Activated CD8-positive, alpha-beta T cell treated with anti-CD3 and anti-CD28 coated beads, Interleukin-2, amount 10 ng/mL, durations not matched to agents 7 days and 5 days (primary cell): ENCODE measurements around the gene KCNG2. TPM values are rescaled to one million over a fixed set of nuclear protein-coding genes. Genes with fewer than 3 reads are reported as not detected.

ENCODE experiments used
- ATAC-seq: fragments of 150-1000 bp; cut with Tn5 transposase; one replicate; pipeline ENCODE4 v1.10.0; 2021; ENCODE audit warnings: moderate library complexity
- CTCF ChIA-PET: fragments of 350-600 bp; sonication (Branson Sonifier 250); formaldehyde crosslinking; loops from one replicate; lab custom pipeline; 2021; ENCODE audit warnings: antibody characterized with exemption; lab: Charles Lee
- POLR2A ChIA-PET: fragments of 350-600 bp; sonication (Branson Sonifier 250); formaldehyde crosslinking; loops from one replicate; lab custom pipeline; 2021; ENCODE audit warnings: antibody characterized with exemption; lab: Charles Lee
- DNase-seq: peaks from one replicate; pipeline ENCODE4 v3.0.0-alpha.2; 2020
- H3K27ac Mint-ChIP-seq: one replicate; pipeline ENCODE4 v1.8.0; 2021; ENCODE audit warnings: mild to moderate bottlenecking, mixed read lengths
- H3K27me3 Mint-ChIP-seq: one replicate; pipeline ENCODE4 v1.8.0; 2021; ENCODE audit warnings: low read depth, mixed read lengths
- H3K36me3 Mint-ChIP-seq: one replicate; pipeline ENCODE4 v1.8.0; 2021; ENCODE audit warnings: low read depth, mixed read lengths
- H3K4me1 Mint-ChIP-seq: one replicate; pipeline ENCODE4 v1.8.0; 2021; ENCODE audit warnings: low read depth, mixed read lengths
- H3K4me3 Mint-ChIP-seq: one replicate; pipeline ENCODE4 v1.8.0; 2021; ENCODE audit warnings: mild to moderate bottlenecking, mixed read lengths
- H3K9me3 Mint-ChIP-seq: one replicate; pipeline ENCODE4 v1.8.0; 2022; ENCODE audit warnings: mixed read lengths; ENCODE audit not compliant: insufficient read depth
- total RNA-seq, 2 experiments: library from RNA; stranded (reverse); gene quantifications; one replicate each; pipeline ENCODE4 v1.2.3, GENCODE V29; 2021

Gene KCNG2
- total RNA-seq, 2 experiments from 2014 or later: not detected

GRCh38 chr18:79789091-79789891 is 8.4 kb upstream of the KCNG2 start:
- POLR2A ChIA-PET: no interaction called here

GRCh38 chr18:79789901-79790890 is 7.5 kb upstream of the KCNG2 start:
- POLR2A ChIA-PET: no interaction called here
- Mint-ChIP-seq H3K36me3 (peaks cover 4% of the 10 kb centered on the region), H3K4me3 (no peak overlapping the region), H3K27ac (no peak overlapping the region), H3K4me1 (peaks cover 2% of the 10 kb centered on the region), H3K9me3 (no peaks in the 10 kb centered on the region), H3K27me3 (peaks cover 61% of the 10 kb centered on the region)
- CTCF ChIA-PET: no interaction called here
- ATAC-seq (no peak), DNase-seq (no peak)

More at GRCh38 chr18:79789091-79789891, 8.4 kb upstream of the KCNG2 start:
- Mint-ChIP-seq H3K9me3 (no peaks in the 10 kb centered on the region), H3K4me3 (no peak overlapping the region), H3K36me3 (peaks cover 4% of the 10 kb centered on the region), H3K4me1 (peaks cover 2% of the 10 kb centered on the region), H3K27me3 (peaks cover 54% of the 10 kb centered on the region), H3K27ac (no peak overlapping the region)
- DNase-seq (no peak), ATAC-seq (no peak)
- CTCF ChIA-PET: no interaction called here

GRCh38 chr18:79790996-79791972 is 6.5 kb upstream of the KCNG2 start:
- Mint-ChIP-seq H3K27ac (no peak overlapping the region), H3K36me3 (peaks cover 4% of the 10 kb centered on the region), H3K27me3 (peaks cover 64% of the 10 kb centered on the region), H3K4me3 (no peak overlapping the region), H3K9me3 (no peaks in the 10 kb centered on the region), H3K4me1 (peaks cover 2% of the 10 kb centered on the region)
- DNase-seq (no peak), ATAC-seq (no peak)
- ChIA-PET POLR2A (no interaction called here), CTCF (no interaction called here)

- CTCF ChIA-PET: no interaction called here
- Mint-ChIP-seq H3K27ac (no peak overlapping the region), H3K4me3 (no peak overlapping the region), H3K9me3 (no peaks in the 10 kb centered on the region), H3K4me1 (peaks cover 4% of the 10 kb centered on the region), H3K36me3 (peaks cover 5% of the 10 kb centered on the region), H3K27me3 (peaks cover 61% of the 10 kb centered on the region)
- DNase-seq (no peak), ATAC-seq (no peak)
- POLR2A ChIA-PET: interaction anchor here (0.6 kb wide), 1 partner anchor 451 kb away, joined by 3 read pairs; no protein-coding TSS in a partner anchor
Observed at GRCh38 chr18:79792096-79792987, 5.4 kb upstream of the KCNG2 start.

GRCh38 chr18:79792988-79793355 is 4.8 kb upstream of the KCNG2 start:
- Mint-ChIP-seq H3K36me3 (peaks cover 6% of the 10 kb centered on the region), H3K27ac (no peak overlapping the region), H3K9me3 (no peaks in the 10 kb centered on the region), H3K4me1 (peaks cover 5% of the 10 kb centered on the region), H3K27me3 (peaks cover 59% of the 10 kb centered on the region), H3K4me3 (no peak overlapping the region)
- ATAC-seq: no peak
- no peak for DNase-seq
- ChIA-PET CTCF (no interaction called here), POLR2A (interaction anchor here (0.6 kb wide), 1 partner anchor 451 kb away, joined by 3 read pairs; no protein-coding TSS in a partner anchor)

GRCh38 chr18:79794846-79795245 is 2.9 kb upstream of the KCNG2 start:
- POLR2A ChIA-PET: no interaction called here
- H3K27me3 Mint-ChIP-seq: peaks cover 59% of the 10 kb centered on the region

GRCh38 chr18:79795446-79795845 is 2.3 kb upstream of the KCNG2 start:
- ATAC-seq (no peak), DNase-seq (no peak)
- no peaks in the 10 kb centered on the region for H3K9me3 Mint-ChIP-seq
- H3K27ac Mint-ChIP-seq: no peak overlapping the region
- peaks cover 2% of the 10 kb centered on the region for H3K36me3 Mint-ChIP-seq
- H3K27me3 Mint-ChIP-seq: peaks cover 60% of the 10 kb centered on the region
- peaks cover 11% of the 10 kb centered on the region for H3K4me1 Mint-ChIP-seq
- ChIA-PET CTCF (no interaction called here), POLR2A (no interaction called here)
- no peak overlapping the region for H3K4me3 Mint-ChIP-seq

More at GRCh38 chr18:79794846-79795245, 2.9 kb upstream of the KCNG2 start:
- ATAC-seq: no peak
- H3K4me1 Mint-ChIP-seq: peaks cover 11% of the 10 kb centered on the region
- no peak for DNase-seq
- no peak overlapping the region for H3K4me3 Mint-ChIP-seq
- H3K9me3 Mint-ChIP-seq: no peaks in the 10 kb centered on the region
- CTCF ChIA-PET: no interaction called here
- no peak overlapping the region for H3K27ac Mint-ChIP-seq
- H3K36me3 Mint-ChIP-seq: peaks cover 2% of the 10 kb centered on the region

GRCh38 chr18:79796016-79796415 is 1.7 kb upstream of the KCNG2 start:
- peaks cover 11% of the 10 kb centered on the region for H3K4me1 Mint-ChIP-seq
- no peaks in the 10 kb centered on the region for H3K9me3 Mint-ChIP-seq
- ChIA-PET CTCF (no interaction called here), POLR2A (no interaction called here)
- no peak overlapping the region for H3K27ac Mint-ChIP-seq
- no peak for ATAC-seq
- H3K4me3 Mint-ChIP-seq: no peak overlapping the region
- peaks cover 56% of the 10 kb centered on the region for H3K27me3 Mint-ChIP-seq
- no peak for DNase-seq
- H3K36me3 Mint-ChIP-seq: peaks cover 2% of the 10 kb centered on the region

- H3K4me1 Mint-ChIP-seq: peaks cover 9% of the 10 kb centered on the region
- no peaks in the 10 kb centered on the region for H3K9me3 Mint-ChIP-seq
- DNase-seq: no peak
- H3K4me3 Mint-ChIP-seq: no peak overlapping the region
- H3K27me3 Mint-ChIP-seq: peaks cover 48% of the 10 kb centered on the region
- ChIA-PET POLR2A (no interaction called here), CTCF (no interaction called here)
- peaks cover 2% of the 10 kb centered on the region for H3K36me3 Mint-ChIP-seq
- H3K27ac Mint-ChIP-seq: no peak overlapping the region
- ATAC-seq: no peak
Observed at GRCh38 chr18:79796531-79797405, 970 bp upstream of the KCNG2 start.
